Sigmoid colon (tissue), 7 donors: ENCODE data around the gene GLYAT. TPM values are rescaled to one million over a fixed set of nuclear protein-coding genes. Genes with fewer than 3 reads are reported as not detected.
"Not testable (repeated sequence)": the region's sequence is repeated elsewhere in the genome, so short reads cannot be mapped to it uniquely, and the experiment has no call there.

Experiments used
- DNase-seq: peaks from one replicate; pipeline ENCODE4 v3.0.0-alpha.2; 2019
- H3K27ac ChIP-seq, 4 donors: fragments of 200-600 bp; sonication (generic); one replicate each; pipeline ENCODE4 v1.5.1; 2016 to 2019; ENCODE audit warnings: mild to moderate bottlenecking in 1 of 4
- H3K27me3 ChIP-seq, 3 donors: fragments of 200-600 bp; sonication (generic); one replicate each; pipeline ENCODE4 v1.5.1; 2019; ENCODE audit warnings: mild to moderate bottlenecking in 1 of 3
- H3K36me3 ChIP-seq, 4 donors: fragments of 200-600 bp; sonication (generic); one replicate each; pipeline ENCODE4 v1.5.1; 2016 to 2019
- H3K4me1 ChIP-seq, 4 donors: fragments of 200-600 bp; sonication (generic); one replicate each; pipeline ENCODE4 v1.5.1; 2017 to 2019
- H3K4me3 ChIP-seq, 4 donors: fragments of 200-600 bp; sonication (generic); one replicate each; pipeline ENCODE4 v1.5.1; 2017 to 2019; ENCODE audit warnings: mild to moderate bottlenecking in 2 of 4, moderate library complexity in 1 of 4
- H3K9me3 ChIP-seq, 4 donors: fragments of 200-600 bp in 3 of 4; sonication (generic) in 3 of 4; one replicate each; pipeline versions ENCODE4 v1.5.1 to v1.6.1; 2013 to 2019
- EP300 ChIP-seq, 4 donors: sonication (generic); formaldehyde crosslinking; IDR thresholded peaks; one replicate each; pipeline ENCODE4 v1.6.1; 2017; ENCODE audit warnings: antibody characterized with exemption in 4 of 4
- POLR2A ChIP-seq, 2 donors: fragments of 450-650 bp; IDR thresholded peaks; one replicate each; pipeline ENCODE4 v1.6.1; 2016; ENCODE audit warnings: antibody characterized with exemption in 2 of 2, mild to moderate bottlenecking in 2 of 2, moderate library complexity in 2 of 2
- POLR2AphosphoS5 ChIP-seq, 4 donors: sonication (generic); formaldehyde crosslinking; IDR thresholded peaks; one replicate each; pipeline ENCODE4 v1.6.1; 2017; ENCODE audit warnings: antibody characterized with exemption in 4 of 4
- WGBS, 2 donors: extraction: QIAGEN DNeasy Blood & Tissue Kit; methylation state at CpG; one replicate each; pipeline ENCODE4 v1.1.7; 2013; 5-methylcytosine and 5-hydroxymethylcytosine counted together
- intact Hi-C: fragments of 100-400 bp; cut with DNase I; formaldehyde crosslinking; loops from one replicate; pipeline ENCODE4 v1.15.1; 2023
- polyA plus RNA-seq, 3 donors: library from polyadenylated mRNA; stranded (reverse); fragments of 200-250 nt; gene quantifications; one replicate each; pipeline ENCODE4 v1.2.3, GENCODE V29; 2013
- total RNA-seq, 4 donors: library from RNA; depleted of rRNA; stranded (reverse); fragments of >200 nt; gene quantifications; one replicate each; pipeline ENCODE4 v1.1.0, GENCODE V29; 2016
- TF ChIP-seq, protein P1 (sequence below), 4 experiments: fragments of 450-650 bp in 3 of 4; fragments of 200-600 bp in 1 of 4; IDR thresholded peaks; one replicate each; pipeline ENCODE4 v1.5.1; 2016 to 2019; ENCODE audit warnings: antibody characterized with exemption in 4 of 4, mild to moderate bottlenecking in 3 of 4, moderate library complexity in 2 of 4
- donor health status: healthy with polysubstance abuse.
- donor health status: Bipolar disorder and iron deficiency.
- donor health status: healthy.

The GLYAT gene
- total and polyA plus RNA-seq, 7 donors, result 0.16 TPM; not detected in 6

GRCh38 chr11:58719406-58720117, 12.2 kb downstream of the GLYAT start:
- 89 to 92% methylated on average over 2 of the region's 2 CpGs for WGBS, 2 donors
- intact Hi-C loops, result no loop called here
- no peaks in the 10 kb centered on the region for H3K36me3 ChIP-seq
- no peak for DNase-seq
- H3K4me3 ChIP-seq, result no peak overlapping the region
- no peaks in the 10 kb centered on the region for H3K9me3 ChIP-seq
- H3K27ac ChIP-seq, result no peak overlapping the region
- no peaks in the 10 kb centered on the region for H3K27me3 ChIP-seq
- no peaks in the 10 kb centered on the region for H3K4me1 ChIP-seq
- no peak for TF ChIP-seq POLR2A (IDR thresholded peaks at IDR 0.05)
- TF ChIP-seq, protein P1, sequence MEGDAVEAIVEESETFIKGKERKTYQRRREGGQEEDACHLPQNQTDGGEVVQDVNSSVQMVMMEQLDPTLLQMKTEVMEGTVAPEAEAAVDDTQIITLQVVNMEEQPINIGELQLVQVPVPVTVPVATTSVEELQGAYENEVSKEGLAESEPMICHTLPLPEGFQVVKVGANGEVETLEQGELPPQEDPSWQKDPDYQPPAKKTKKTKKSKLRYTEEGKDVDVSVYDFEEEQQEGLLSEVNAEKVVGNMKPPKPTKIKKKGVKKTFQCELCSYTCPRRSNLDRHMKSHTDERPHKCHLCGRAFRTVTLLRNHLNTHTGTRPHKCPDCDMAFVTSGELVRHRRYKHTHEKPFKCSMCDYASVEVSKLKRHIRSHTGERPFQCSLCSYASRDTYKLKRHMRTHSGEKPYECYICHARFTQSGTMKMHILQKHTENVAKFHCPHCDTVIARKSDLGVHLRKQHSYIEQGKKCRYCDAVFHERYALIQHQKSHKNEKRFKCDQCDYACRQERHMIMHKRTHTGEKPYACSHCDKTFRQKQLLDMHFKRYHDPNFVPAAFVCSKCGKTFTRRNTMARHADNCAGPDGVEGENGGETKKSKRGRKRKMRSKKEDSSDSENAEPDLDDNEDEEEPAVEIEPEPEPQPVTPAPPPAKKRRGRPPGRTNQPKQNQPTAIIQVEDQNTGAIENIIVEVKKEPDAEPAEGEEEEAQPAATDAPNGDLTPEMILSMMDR (IDR thresholded peaks at IDR 0.05), result no peak
- no peak for TF ChIP-seq POLR2AphosphoS5 (IDR thresholded peaks at IDR 0.05)
- no peak for TF ChIP-seq EP300 (IDR thresholded peaks at IDR 0.05)

GRCh38 chr11:58712531-58712930, 19.2 kb downstream of the GLYAT start:
- no peak overlapping the region for H3K4me3 ChIP-seq
- intact Hi-C loops, result no loop called here
- no peaks in the 10 kb centered on the region for H3K36me3 ChIP-seq
- WGBS, 2 donors, result 48 to 49% methylated on average over 1 of the region's 1 CpG
- no peak overlapping the region for H3K27ac ChIP-seq
- no peak for TF ChIP-seq POLR2AphosphoS5 (IDR thresholded peaks at IDR 0.05)
- TF ChIP-seq, protein P1 (IDR thresholded peaks at IDR 0.05), result no peak
- TF ChIP-seq POLR2A (IDR thresholded peaks at IDR 0.05), result no peak
- no peak for TF ChIP-seq EP300 (IDR thresholded peaks at IDR 0.05)
- no peaks in the 10 kb centered on the region for H3K27me3 ChIP-seq
- DNase-seq, result no peak
- H3K4me1 ChIP-seq, result no peaks in the 10 kb centered on the region
- H3K9me3 ChIP-seq, result no peaks in the 10 kb centered on the region

- intact Hi-C loops, result no loop called here
- no peaks in the 10 kb centered on the region for H3K36me3 ChIP-seq
- 82 to 95% methylated on average over 2 of the region's 2 CpGs for WGBS, 2 donors
- H3K4me3 ChIP-seq, result no peak overlapping the region
- DNase-seq, result no peak
- TF ChIP-seq, protein P1 (IDR thresholded peaks at IDR 0.05), result no peak
- TF ChIP-seq EP300 (IDR thresholded peaks at IDR 0.05), result no peak
- TF ChIP-seq POLR2AphosphoS5 (IDR thresholded peaks at IDR 0.05), result no peak
- TF ChIP-seq POLR2A (IDR thresholded peaks at IDR 0.05), result no peak
- no peaks in the 10 kb centered on the region for H3K9me3 ChIP-seq
- H3K27me3 ChIP-seq, result no peaks in the 10 kb centered on the region
- no peaks in the 10 kb centered on the region for H3K4me1 ChIP-seq
- H3K27ac ChIP-seq, result no peak overlapping the region
Measured at GRCh38 chr11:58711832-58712231, 19.9 kb downstream of the GLYAT start.

DNA sequence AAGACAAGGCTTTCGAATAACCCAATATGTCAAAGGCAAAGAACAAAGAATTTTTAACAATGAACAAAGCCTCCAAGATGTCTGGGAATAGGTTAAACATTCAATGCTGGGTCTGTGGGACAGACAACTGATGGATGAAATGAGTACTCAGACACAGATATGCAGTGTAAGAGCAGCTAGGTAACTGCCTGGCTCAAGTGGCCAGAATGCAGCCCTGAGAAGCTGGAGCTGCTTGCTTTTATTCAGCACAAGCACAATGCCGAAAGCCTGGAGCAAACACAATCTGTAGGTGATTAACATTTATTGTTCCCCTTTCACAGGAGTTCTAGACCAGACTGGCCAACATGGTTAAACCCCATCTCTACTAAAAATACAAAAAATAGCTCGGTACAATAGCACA, 24.0 kb downstream of the GLYAT start:
- 88 to 91% methylated on average over 3 of the region's 3 CpGs for WGBS, 2 donors
- DNase-seq, result no peak
- no peaks in the 10 kb centered on the region for H3K9me3 ChIP-seq
- intact Hi-C loops, result no loop called here
- no peaks in the 10 kb centered on the region for H3K4me1 ChIP-seq
- no peaks in the 10 kb centered on the region for H3K27me3 ChIP-seq
- no peak overlapping the region for H3K4me3 ChIP-seq
- no peaks in the 10 kb centered on the region for H3K36me3 ChIP-seq
- no peak overlapping the region for H3K27ac ChIP-seq
- TF ChIP-seq, protein P1 (IDR thresholded peaks at IDR 0.05), result no peak
- TF ChIP-seq POLR2AphosphoS5 (IDR thresholded peaks at IDR 0.05) (no peak), POLR2A (IDR thresholded peaks at IDR 0.05) (no peak), EP300 (IDR thresholded peaks at IDR 0.05) (no peak)

DNA sequence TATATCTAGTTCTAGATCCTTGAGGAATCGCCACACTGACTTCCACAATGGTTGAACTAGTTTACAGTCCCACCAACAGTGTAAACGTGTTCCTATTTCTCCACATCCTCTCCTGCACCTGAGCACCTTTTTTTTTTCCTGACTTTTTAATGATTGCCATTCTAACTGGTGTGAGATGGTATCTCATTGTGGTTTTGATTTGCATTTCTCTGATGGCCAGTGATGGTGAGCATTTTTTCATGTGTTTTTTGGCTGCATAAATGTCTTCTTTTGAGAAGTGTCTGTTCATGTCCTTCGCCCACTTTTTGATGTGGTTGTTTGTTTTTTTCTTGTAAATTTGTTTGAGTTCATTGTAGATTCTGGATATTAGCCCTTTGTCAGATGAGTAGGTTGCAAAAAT, 34.9 kb downstream of the GLYAT start:
- H3K36me3 ChIP-seq, H3K27me3 ChIP-seq, DNase-seq, H3K4me3 ChIP-seq, H3K4me1 ChIP-seq, H3K9me3 ChIP-seq, H3K27ac ChIP-seq, intact Hi-C loops: not testable (repeated sequence)
- WGBS, 2 donors, result 76 to 81% methylated on average over 2 of the region's 3 CpGs
